Activated CD8-positive, alpha-beta T cell treated with anti-CD3 and anti-CD28 coated beads, Interleukin-2, amount 10 ng/mL, durations not matched to agents 7 days and 5 days (primary cell): ENCODE measurements around the gene LIN7B. TPM values are rescaled to one million over a fixed set of nuclear protein-coding genes. Genes with fewer than 3 reads are reported as not detected.
A peak's percentile ranks its signal among the peaks of the same experiment; 100 is the strongest.
"Not testable (repeated sequence)": the region's sequence is repeated elsewhere in the genome, so short reads cannot be mapped to it uniquely, and the experiment has no call there.

Source experiments
- ATAC-seq: fragments of 150-1000 bp; cut with Tn5 transposase; one replicate; pipeline ENCODE4 v1.10.0; 2021; ENCODE audit warnings: moderate library complexity
- CTCF ChIA-PET: fragments of 350-600 bp; sonication (Branson Sonifier 250); formaldehyde crosslinking; loops from one replicate; lab custom pipeline; 2021; ENCODE audit warnings: antibody characterized with exemption; lab: Charles Lee
- POLR2A ChIA-PET: fragments of 350-600 bp; sonication (Branson Sonifier 250); formaldehyde crosslinking; loops from one replicate; lab custom pipeline; 2021; ENCODE audit warnings: antibody characterized with exemption; lab: Charles Lee
- DNase-seq: peaks from one replicate; pipeline ENCODE4 v3.0.0-alpha.2; 2020
- H3K27ac Mint-ChIP-seq: one replicate; pipeline ENCODE4 v1.8.0; 2021; ENCODE audit warnings: mild to moderate bottlenecking, mixed read lengths
- H3K27me3 Mint-ChIP-seq: one replicate; pipeline ENCODE4 v1.8.0; 2021; ENCODE audit warnings: low read depth, mixed read lengths
- H3K36me3 Mint-ChIP-seq: one replicate; pipeline ENCODE4 v1.8.0; 2021; ENCODE audit warnings: low read depth, mixed read lengths
- H3K4me1 Mint-ChIP-seq: one replicate; pipeline ENCODE4 v1.8.0; 2021; ENCODE audit warnings: low read depth, mixed read lengths
- H3K4me3 Mint-ChIP-seq: one replicate; pipeline ENCODE4 v1.8.0; 2021; ENCODE audit warnings: mild to moderate bottlenecking, mixed read lengths
- H3K9me3 Mint-ChIP-seq: one replicate; pipeline ENCODE4 v1.8.0; 2022; ENCODE audit warnings: mixed read lengths; ENCODE audit not compliant: insufficient read depth
- total RNA-seq, 2 experiments: library from RNA; stranded (reverse); gene quantifications; one replicate each; pipeline ENCODE4 v1.2.3, GENCODE V29; 2021

LIN7B gene
- total RNA-seq, 2 experiments from 2014 or later = 3.7 to 6.3 TPM

DNA sequence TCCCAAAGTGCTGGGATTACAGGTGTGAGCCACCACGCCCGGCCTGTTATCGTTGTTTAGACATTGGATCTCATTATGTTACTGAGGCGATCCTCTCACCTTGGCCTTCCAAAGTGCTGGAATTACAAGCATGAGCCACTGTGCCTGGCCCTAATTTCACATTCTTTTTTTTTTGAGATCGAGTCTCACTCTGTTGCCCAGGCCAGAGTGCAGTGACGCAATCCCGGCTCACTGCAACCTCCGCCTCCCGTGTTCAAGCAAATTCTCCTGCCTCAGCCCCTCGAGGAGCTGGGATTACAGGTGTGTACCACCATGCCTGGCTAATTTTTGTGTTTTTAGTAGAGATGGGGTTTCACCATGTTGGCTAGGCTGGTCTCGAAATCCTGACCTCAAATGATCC lies 9.1 kb downstream of the LIN7B start:
- H3K9me3 Mint-ChIP-seq, H3K36me3 Mint-ChIP-seq, ATAC-seq, H3K27ac Mint-ChIP-seq, H3K4me3 Mint-ChIP-seq, POLR2A ChIA-PET, DNase-seq: not testable (repeated sequence)
- CTCF ChIA-PET = interaction anchor here (1.3 kb wide), 1 partner anchor 9 kb away, joined by 4 read pairs; the partner anchor contains the start of gene LIN7B
- Mint-ChIP-seq H3K27me3 (peaks cover 18% of the 10 kb centered on the region), H3K4me1 (peaks cover 17% of the 10 kb centered on the region)

DNA sequence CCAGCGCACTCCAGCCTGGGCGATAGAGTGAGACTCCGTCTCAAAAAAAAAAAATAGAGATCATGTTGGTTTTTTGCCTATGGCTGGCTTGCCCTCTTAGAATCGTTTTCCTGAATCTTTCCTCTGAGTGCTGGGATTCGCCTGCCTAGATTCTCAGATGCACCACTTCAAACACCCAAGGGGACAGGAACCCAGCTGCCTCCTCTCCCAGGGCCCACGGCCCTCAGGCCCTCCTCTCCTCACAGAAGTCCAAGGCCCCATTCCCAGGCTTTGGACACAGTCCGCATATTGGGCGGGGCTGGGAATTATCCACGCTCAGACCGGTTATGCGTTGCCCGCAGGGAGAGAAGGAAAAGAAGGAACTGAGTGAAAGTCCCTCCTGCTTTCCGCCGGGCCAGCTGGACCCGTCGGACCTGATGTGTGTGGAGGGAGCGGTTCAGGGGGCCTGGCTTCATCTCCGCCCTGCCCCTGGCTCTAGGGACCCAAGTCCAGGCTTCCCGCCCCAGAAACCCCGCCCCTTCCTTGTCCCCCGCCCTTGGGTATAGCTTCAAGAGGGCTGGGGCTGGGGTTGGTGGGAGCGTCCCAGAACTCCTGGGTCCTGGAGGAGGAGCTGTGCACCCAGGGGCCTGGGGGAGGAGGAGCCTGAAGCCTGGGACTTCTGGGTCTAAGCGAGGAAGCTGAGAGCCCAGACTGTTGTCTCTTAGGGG lies 11.0 kb downstream of the LIN7B start:
- Mint-ChIP-seq H3K4me1 (peaks cover 18% of the 10 kb centered on the region), H3K27me3 (peaks cover 14% of the 10 kb centered on the region), H3K9me3 (no peaks in the 10 kb centered on the region), H3K4me3 (no peak overlapping the region), H3K36me3 (peaks cover 2% of the 10 kb centered on the region), H3K27ac (no peak overlapping the region)
- ChIA-PET CTCF (interaction anchor here (1.0 to 1.2 kb wide), 3 partner anchors 11 to 74 kb away, joined by 3 read pairs; partner anchors contain the start of gene LIN7B), POLR2A (no interaction called here)
- DNase-seq (no peak), ATAC-seq (no peak)

GRCh38 chr19:49126575-49126974 lies 12.4 kb downstream of the LIN7B start:
- Mint-ChIP-seq H3K4me3 (no peak overlapping the region), H3K27me3 (peaks cover 6% of the 10 kb centered on the region), H3K36me3 (peaks cover 2% of the 10 kb centered on the region), H3K4me1 (peaks cover 11% of the 10 kb centered on the region), H3K9me3 (no peaks in the 10 kb centered on the region), H3K27ac (no peak overlapping the region)
- ChIA-PET CTCF (no interaction called here), POLR2A (no interaction called here)
- ATAC-seq (no peak), DNase-seq (no peak)

- not testable (repeated sequence) for ATAC-seq, DNase-seq, H3K4me3 Mint-ChIP-seq, H3K36me3 Mint-ChIP-seq, H3K27me3 Mint-ChIP-seq, H3K9me3 Mint-ChIP-seq, H3K27ac Mint-ChIP-seq
- ChIA-PET POLR2A (interaction anchor here (0.9 to 1.1 kb wide), 2 partner anchors 10 to 133 kb away, joined by 3 read pairs; partner anchors contain the start of gene RUVBL2), CTCF (interaction anchor here (1.3 to 3.7 kb wide), 8 partner anchors 12 to 134 kb away, joined by 3 to 23 read pairs (median 7); partner anchors contain the start of genes LIN7B and RUVBL2)
- peaks cover 11% of the 10 kb centered on the region for H3K4me1 Mint-ChIP-seq
Measured at GRCh38 chr19:49127225-49127624, 13.1 kb downstream of the LIN7B start.

DNA sequence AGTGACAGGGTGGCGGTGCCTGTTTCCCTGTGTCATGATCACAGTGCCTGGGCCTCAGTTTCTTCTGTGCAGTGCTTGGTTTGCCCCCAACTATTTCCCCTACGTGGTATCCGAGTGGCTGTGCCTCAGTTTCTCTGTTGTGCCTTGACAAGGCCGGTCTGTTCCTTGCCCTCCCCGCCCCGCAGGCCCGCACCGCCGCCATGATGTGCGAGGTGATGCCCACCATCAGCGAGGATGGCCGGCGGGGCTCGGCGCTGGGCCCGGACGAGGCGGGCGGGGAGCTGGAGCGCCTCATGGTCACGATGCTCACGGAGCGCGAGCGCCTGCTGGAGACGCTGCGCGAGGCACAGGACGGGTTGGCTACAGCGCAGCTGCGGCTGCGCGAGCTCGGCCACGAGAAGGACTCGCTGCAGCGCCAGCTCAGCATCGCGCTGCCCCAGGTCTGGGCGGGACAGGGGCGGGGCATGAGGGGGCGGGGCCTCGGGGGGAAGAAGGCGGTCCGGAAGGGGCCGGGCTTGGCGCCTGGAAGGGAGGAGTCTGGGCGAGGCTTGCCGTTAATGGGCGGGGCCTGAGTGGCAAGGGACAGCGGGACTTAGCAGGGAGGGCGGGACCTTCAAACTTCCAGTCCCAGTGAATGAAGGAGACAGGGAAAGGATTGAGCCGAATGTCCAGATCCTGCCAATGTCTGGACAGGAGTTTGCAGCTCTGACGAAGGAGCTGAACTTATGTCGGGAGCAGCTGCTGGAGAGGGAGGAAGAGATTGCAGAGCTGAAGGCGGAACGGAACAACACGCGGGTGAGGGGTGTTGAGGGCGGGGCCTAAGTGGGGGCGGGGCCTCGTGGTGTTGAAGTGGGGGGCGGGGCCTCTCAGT lies 13.7 kb downstream of the LIN7B start:
- H3K36me3 Mint-ChIP-seq = peaks cover 2% of the 10 kb centered on the region
- H3K4me1 Mint-ChIP-seq = peaks cover 15% of the 10 kb centered on the region
- no peaks in the 10 kb centered on the region for H3K9me3 Mint-ChIP-seq
- peaks cover 3% of the 10 kb centered on the region for H3K27me3 Mint-ChIP-seq
- peak; percentile 95 for DNase-seq
- CTCF ChIA-PET = interaction anchor here (0.7 to 3.7 kb wide), 11 partner anchors 11 to 134 kb away, joined by 3 to 23 read pairs (median 4); partner anchors contain the start of genes LIN7B and RUVBL2
- peak overlapping the region; percentile 87 for H3K27ac Mint-ChIP-seq
- POLR2A ChIA-PET = interaction anchor here (0.6 to 1.1 kb wide), 3 partner anchors 11 to 294 kb away, joined by 3 read pairs; partner anchors contain the start of gene RUVBL2
- peak overlapping the region; percentile 83 for H3K4me3 Mint-ChIP-seq
- ATAC-seq = peak; percentile 97

DNA sequence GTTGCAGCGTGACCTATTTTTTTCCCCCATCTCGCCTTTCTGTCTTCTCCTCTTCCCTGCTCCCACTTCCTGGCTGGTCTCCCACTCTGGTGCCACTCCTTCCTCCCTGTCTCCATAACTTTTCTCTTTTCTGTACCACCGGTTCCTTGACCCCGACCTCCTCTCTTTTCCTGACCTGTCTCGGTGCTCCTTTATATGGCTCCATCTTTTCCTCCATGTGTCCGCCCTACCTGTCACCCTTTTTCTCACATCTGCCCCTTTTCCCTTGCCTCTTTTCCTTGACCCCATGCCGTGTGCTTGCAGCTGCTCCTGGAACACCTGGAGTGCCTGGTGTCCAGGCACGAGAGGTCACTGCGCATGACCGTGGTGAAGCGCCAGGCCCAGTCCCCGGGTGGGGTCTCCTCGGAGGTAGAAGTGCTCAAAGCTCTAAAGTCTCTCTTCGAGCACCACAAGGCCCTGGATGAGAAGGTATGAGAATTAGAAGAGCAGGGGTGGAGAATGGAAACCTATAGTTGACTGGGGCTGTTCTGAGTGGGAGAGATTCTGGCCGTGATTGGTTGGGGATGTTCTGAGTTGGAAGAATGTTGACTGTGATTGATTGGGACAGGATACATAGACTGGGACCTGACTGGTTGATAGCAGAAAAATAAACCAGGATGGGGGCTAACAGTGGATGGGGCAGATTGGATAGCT lies 14.5 kb downstream of the LIN7B start:
- ChIA-PET POLR2A (interaction anchor here (0.6 to 0.7 kb wide), 2 partner anchors 293 to 439 kb away, joined by 3 read pairs; no protein-coding TSS in a partner anchor), CTCF (interaction anchor here (0.7 to 3.7 kb wide), 12 partner anchors 10 to 613 kb away, joined by 3 to 23 read pairs (median 4); partner anchors contain the start of genes LIN7B and RUVBL2)
- Mint-ChIP-seq H3K36me3 (peaks cover 2% of the 10 kb centered on the region), H3K27ac (no peak overlapping the region), H3K9me3 (no peaks in the 10 kb centered on the region), H3K4me1 (peaks cover 20% of the 10 kb centered on the region), H3K27me3 (peaks cover 8% of the 10 kb centered on the region), H3K4me3 (peak overlapping the region; percentile 83)
- DNase-seq (no peak), ATAC-seq (no peak)

DNA sequence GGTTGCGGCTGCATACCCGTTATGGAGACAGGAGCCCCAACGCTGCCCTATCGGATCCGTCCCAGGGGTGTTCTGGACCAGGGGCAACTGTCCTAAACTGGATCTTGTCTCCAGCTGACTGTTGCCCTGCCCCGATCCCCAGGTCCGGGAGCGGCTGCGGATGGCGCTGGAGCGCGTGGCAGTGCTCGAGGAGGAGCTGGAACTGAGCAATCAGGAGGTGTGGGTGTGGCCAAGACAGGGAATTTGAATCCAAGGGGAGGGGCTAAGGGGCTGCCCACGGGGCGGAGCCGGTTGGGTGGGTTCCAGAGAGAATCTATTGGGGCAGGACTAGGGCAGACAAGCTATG lies 15.0 kb downstream of the LIN7B start:
- Mint-ChIP-seq H3K27me3 (peaks cover 9% of the 10 kb centered on the region), H3K9me3 (no peaks in the 10 kb centered on the region), H3K36me3 (peaks cover 2% of the 10 kb centered on the region), H3K27ac (no peak overlapping the region), H3K4me3 (no peak overlapping the region), H3K4me1 (peaks cover 25% of the 10 kb centered on the region)
- DNase-seq = peak; percentile 20
- ChIA-PET POLR2A (interaction anchor here (0.7 kb wide), 1 partner anchor 440 kb away, joined by 3 read pairs; no protein-coding TSS in a partner anchor), CTCF (interaction anchor here (0.7 to 3.7 kb wide), 6 partner anchors 15 to 614 kb away, joined by 3 to 23 read pairs (median 9); partner anchors contain the start of gene LIN7B)
- no peak for ATAC-seq

DNA sequence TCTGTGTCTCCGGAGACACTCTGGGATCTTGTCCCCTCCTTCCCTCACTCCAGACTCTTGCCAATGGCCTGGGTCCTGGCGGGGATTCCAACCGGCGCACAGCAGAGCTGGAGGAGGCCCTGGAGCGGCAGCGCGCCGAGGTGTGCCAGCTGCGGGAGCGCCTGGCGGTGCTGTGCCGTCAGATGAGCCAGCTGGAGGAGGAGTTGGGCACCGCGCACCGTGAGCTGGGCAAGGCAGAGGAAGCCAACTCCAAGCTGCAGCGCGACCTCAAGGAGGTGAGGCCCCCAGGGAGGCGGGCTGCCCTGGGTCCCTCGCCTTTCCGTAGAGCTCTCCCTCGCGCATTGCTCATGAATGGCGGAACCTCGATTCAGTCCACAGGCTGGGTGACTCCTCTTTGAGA lies 16.2 kb downstream of the LIN7B start:
- Mint-ChIP-seq H3K4me1 (peaks cover 27% of the 10 kb centered on the region), H3K36me3 (peaks cover 2% of the 10 kb centered on the region), H3K27me3 (peaks cover 12% of the 10 kb centered on the region), H3K27ac (no peak overlapping the region), H3K9me3 (no peaks in the 10 kb centered on the region), H3K4me3 (no peak overlapping the region)
- ChIA-PET POLR2A (no interaction called here), CTCF (interaction anchor here (1.2 to 3.7 kb wide), 3 partner anchors 16 to 33 kb away, joined by 5 to 23 read pairs (median 8); partner anchors contain the start of gene LIN7B)
- ATAC-seq (no peak), DNase-seq (peak; percentile 20)

- H3K27me3 Mint-ChIP-seq = peaks cover 12% of the 10 kb centered on the region
- peak; percentile 35 for ATAC-seq
- H3K27ac Mint-ChIP-seq = no peak overlapping the region
- H3K9me3 Mint-ChIP-seq = no peaks in the 10 kb centered on the region
- peaks cover 1% of the 10 kb centered on the region for H3K36me3 Mint-ChIP-seq
- peak; percentile 41 for DNase-seq
- ChIA-PET POLR2A (no interaction called here), CTCF (interaction anchor here (1.0 to 3.7 kb wide), 4 partner anchors 12 to 140 kb away, joined by 3 to 24 read pairs (median 8); partner anchors contain the start of genes LIN7B and RUVBL2)
- peak overlapping the region; percentile 61 for H3K4me3 Mint-ChIP-seq
- H3K4me1 Mint-ChIP-seq = peaks cover 24% of the 10 kb centered on the region
Measured at GRCh38 chr19:49132974-49133609, 18.9 kb downstream of the LIN7B start.

DNA sequence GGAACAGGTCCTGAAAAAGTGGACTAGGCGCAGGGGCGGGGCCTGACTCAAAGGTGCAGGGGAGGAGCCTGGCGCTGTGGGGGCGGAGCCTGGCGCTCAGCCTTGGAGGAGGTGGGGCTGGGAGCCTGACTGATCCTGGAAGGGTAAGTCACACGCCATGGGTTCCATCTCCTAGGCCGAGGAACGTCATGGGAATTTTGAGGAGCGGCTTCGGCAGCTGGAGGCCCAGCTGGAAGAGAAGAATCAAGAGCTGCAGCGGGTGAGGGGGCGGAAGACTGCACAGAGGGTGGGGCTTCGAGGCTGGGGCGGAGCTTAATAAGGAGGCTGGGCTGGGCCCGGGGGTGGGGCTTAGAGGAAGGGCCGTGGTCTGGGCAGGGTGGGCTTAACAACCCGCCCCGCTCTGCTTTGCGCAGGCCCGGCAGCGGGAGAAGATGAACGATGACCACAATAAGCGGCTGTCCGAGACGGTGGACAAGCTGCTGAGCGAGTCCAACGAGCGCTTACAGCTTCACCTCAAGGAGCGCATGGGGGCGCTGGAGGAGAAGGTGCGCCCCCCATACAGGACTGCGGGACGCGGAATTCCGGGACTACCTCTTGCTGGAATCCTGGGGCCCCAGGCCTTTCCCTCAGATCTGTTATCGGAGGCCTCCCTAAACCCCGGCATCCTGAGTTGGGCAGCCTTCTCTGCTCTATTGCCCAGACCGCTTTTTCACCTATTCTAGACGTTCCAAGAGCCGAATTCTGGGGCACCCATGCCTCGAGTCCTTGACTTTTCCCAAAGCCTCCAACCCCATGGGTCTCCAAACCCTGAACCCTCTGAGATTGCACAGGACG lies 19.7 kb downstream of the LIN7B start:
- ChIA-PET POLR2A (no interaction called here), CTCF (interaction anchor here (1.0 to 3.7 kb wide), 4 partner anchors 12 to 140 kb away, joined by 3 to 24 read pairs (median 8); partner anchors contain the start of genes LIN7B and RUVBL2)
- Mint-ChIP-seq H3K27me3 (peaks cover 12% of the 10 kb centered on the region), H3K4me3 (peak overlapping the region; percentile 61), H3K9me3 (no peaks in the 10 kb centered on the region), H3K27ac (no peak overlapping the region), H3K36me3 (no peaks in the 10 kb centered on the region), H3K4me1 (peaks cover 18% of the 10 kb centered on the region)
- DNase-seq (peak; percentile 56), ATAC-seq (peak; percentile 70)
